ENCODE results near the gene CMSS1. TPM values are rescaled to one million over a fixed set of nuclear protein-coding genes. Genes with fewer than 3 reads are reported as not detected.

Gene CMSS1
- polyA plus RNA-seq, 2 of the 4 experiments (the other 2 are of a cell fraction): 61.1 to 62.9 TPM

GRCh38 chr3:99929745-99930139 is 112.1 kb downstream of the CMSS1 start:
- TF ChIP-seq GATA3 (IDR thresholded peaks at IDR 0.05; ENCODE audit: borderline replicate concordance) (no peak), FOSB (CRISPR knock-in tag; IDR thresholded peaks at IDR 0.05) (no peak), NPAS2 (CRISPR knock-in tag; IDR thresholded peaks at IDR 0.05; ENCODE audit: borderline replicate concordance) (no peak), NR3C1 (IDR thresholded peaks at IDR 0.05) (no peak), EP300 (IDR thresholded peaks at IDR 0.05) (no peak), HEYL (CRISPR knock-in tag; IDR thresholded peaks at IDR 0.05) (no peak), HOXB5 (CRISPR knock-in tag; IDR thresholded peaks at IDR 0.05) (no peak), HDAC2 (IDR thresholded peaks at IDR 0.05) (no peak)
- CTCF ChIA-PET: no interaction called here
- POLR2A ChIA-PET: no interaction called here

GRCh38 chr3:99931059-99931458 is 113.4 kb downstream of the CMSS1 start:
- ATAC-seq: no peak
- no peak for DNase-seq (ENCODE audit: low read depth in 1 of 2, low spot score in 1 of 2)
- Histone ChIP-seq H3K4me3 (no peak overlapping the region), H3K4me2 (no peak overlapping the region), H3K27ac (no peak overlapping the region), H3K4me1 (peaks cover 8% of the 10 kb centered on the region; the same call in 2 of the 3 replicates), H3K9me3 (no peaks in the 10 kb centered on the region)
- ChIA-PET CTCF (no interaction called here), POLR2A (no interaction called here)
- TF ChIP-seq FOSL2 (IDR thresholded peaks at IDR 0.05): no peak
- TF ChIP-seq FOSL2 (CRISPR knock-in tag; IDR thresholded peaks at IDR 0.05): no peak
- TF ChIP-seq FOXS1 (CRISPR knock-in tag; IDR thresholded peaks at IDR 0.05): no peak
- no peak for TF ChIP-seq HES2 (IDR thresholded peaks at IDR 0.05)
- no peak for TF ChIP-seq EHMT2 (IDR thresholded peaks at IDR 0.05; ENCODE audit: low read depth)
- no peak for TF ChIP-seq HOXB5 (CRISPR knock-in tag; IDR thresholded peaks at IDR 0.05)
- TF ChIP-seq HDAC2 (IDR thresholded peaks at IDR 0.05): no peak
- no peak for TF ChIP-seq ZNF302 (CRISPR knock-in tag; IDR thresholded peaks at IDR 0.05)
- TF ChIP-seq MYC (IDR thresholded peaks at IDR 0.05; ENCODE audit: borderline replicate concordance, low read length): no peak
- TF ChIP-seq GATA3 (IDR thresholded peaks at IDR 0.05; ENCODE audit: borderline replicate concordance): no peak
- no peak for TF ChIP-seq MAFK (IDR thresholded peaks at IDR 0.05; ENCODE audit: partially characterized antibody)
- no peak for TF ChIP-seq POLR2A (IDR thresholded peaks at IDR 0.05; ENCODE audit: low read length)
- no peak for TF ChIP-seq HEYL (CRISPR knock-in tag; IDR thresholded peaks at IDR 0.05)
- no peak for TF ChIP-seq ZSCAN20 (CRISPR knock-in tag; IDR thresholded peaks at IDR 0.05)
- TF ChIP-seq HOXA7 (CRISPR knock-in tag; IDR thresholded peaks at IDR 0.05): no peak
- 77% methylated on average over 1 of the region's 1 CpG for WGBS (ENCODE audit: missing lambda C conversion rate)
- FAIRE-seq: no peak

More at GRCh38 chr3:99929745-99930139, 112.1 kb downstream of the CMSS1 start:
- no peaks in the 10 kb centered on the region for H3K9me3 ChIP-seq
- WGBS (ENCODE audit: missing lambda C conversion rate): 67% methylated on average over 3 of the region's 3 CpGs
- FAIRE-seq (no peak), DNase-seq (ENCODE audit: low read depth in 1 of 2, low spot score in 1 of 2) (no peak), ATAC-seq (peak in 1 of 2 experiments; percentile 34; a peak in 1 of 6 replicates)
- no peak overlapping the region for H3K27ac ChIP-seq
- no peak overlapping the region for H3K4me3 ChIP-seq
- peaks cover 15% of the 10 kb centered on the region; the same call in 2 of the 3 replicates for H3K4me1 ChIP-seq
- H3K4me2 ChIP-seq: no peak overlapping the region

GRCh38 chr3:99933971-99934750 is 116.5 kb downstream of the CMSS1 start:
- ChIA-PET CTCF (interaction anchor here (0.5 to 1.4 kb wide), 3 partner anchors 11 to 398 kb away, joined by 3 to 4 read pairs (median 4); no protein-coding TSS in a partner anchor), POLR2A (no interaction called here)
- no peaks in the 10 kb centered on the region for H3K9me3 ChIP-seq
- H3K4me2 ChIP-seq: no peak overlapping the region
- H3K27ac ChIP-seq: no peak overlapping the region
- FAIRE-seq: no peak
- no peak for DNase-seq (ENCODE audit: low read depth in 1 of 2, low spot score in 1 of 2)
- no peak for ATAC-seq
- 90% methylated on average over 5 of the region's 5 CpGs for WGBS (ENCODE audit: missing lambda C conversion rate)
- H3K4me3 ChIP-seq: no peak overlapping the region
- no peak for TF ChIP-seq PBX3 (IDR thresholded peaks at IDR 0.05)
- TF ChIP-seq FOSL2 (IDR thresholded peaks at IDR 0.05): no peak
- TF ChIP-seq FOSL2 (CRISPR knock-in tag; IDR thresholded peaks at IDR 0.05): no peak
- TF ChIP-seq NPAS2 (CRISPR knock-in tag; IDR thresholded peaks at IDR 0.05; ENCODE audit: borderline replicate concordance): no peak
- TF ChIP-seq ATOH8 (CRISPR knock-in tag; IDR thresholded peaks at IDR 0.05; ENCODE audit: low read depth): no peak
- TF ChIP-seq RAD21 (conservative IDR thresholded peaks at IDR 0.05 in 1 of 2, IDR thresholded peaks at IDR 0.05 in 1 of 2): no peak
- TF ChIP-seq ZFP36 (IDR thresholded peaks at IDR 0.05; ENCODE audit: borderline replicate concordance, partially characterized antibody): no peak
- no peak for TF ChIP-seq GATA3 (IDR thresholded peaks at IDR 0.05; ENCODE audit: borderline replicate concordance)
- TF ChIP-seq POLR2A (IDR thresholded peaks at IDR 0.05; ENCODE audit: low read length): no peak
- TF ChIP-seq CHD4 (IDR thresholded peaks at IDR 0.05; ENCODE audit: borderline replicate concordance): no peak
- TF ChIP-seq MAFK (IDR thresholded peaks at IDR 0.05; ENCODE audit: partially characterized antibody): no peak
- no peak for TF ChIP-seq HOXA7 (CRISPR knock-in tag; IDR thresholded peaks at IDR 0.05)
- no peak for TF ChIP-seq RFX5 (IDR thresholded peaks at IDR 0.05)
- H3K4me1 ChIP-seq: peaks cover 19% of the 10 kb centered on the region; the same call in 2 of the 3 replicates

Measured in A549 (cell line).